Left lung (tissue), 10 donors: ENCODE results near the gene IGFALS. TPM values are rescaled to one million over a fixed set of nuclear protein-coding genes. Genes with fewer than 3 reads are reported as not detected.

Experiments
- ATAC-seq: fragments of 200-7000 bp; cut with Tn5 transposase; one replicate; pipeline ENCODE4 v1.9.1; 2020; ENCODE audit warnings: moderate library complexity
- DNase-seq, 4 donors: peaks; one replicate each; pipeline ENCODE4 v3.0.0-alpha.2; 2013 to 2020
- H3K27ac ChIP-seq, 2 donors: fragments of 200-600 bp; sonication (generic) in 1 of 2; one replicate each; pipeline versions ENCODE4 v1.5.0 to v1.8.0; 2020 to 2021
- H3K27me3 ChIP-seq, 2 donors: fragments of 200-600 bp; sonication (generic) in 1 of 2; one replicate each; pipeline versions ENCODE4 v1.5.0 to v1.8.0; 2020 to 2021
- H3K36me3 ChIP-seq, 2 donors: fragments of 200-600 bp; sonication (generic) in 1 of 2; one replicate each; pipeline versions ENCODE4 v1.5.0 to v1.8.0; 2020 to 2021
- H3K4me1 ChIP-seq, 2 donors: fragments of 200-600 bp; one replicate each; pipeline ENCODE4 v1.8.0; 2021
- H3K4me3 ChIP-seq, 2 donors: fragments of 200-600 bp; sonication (generic) in 1 of 2; one replicate each; pipeline versions ENCODE4 v1.5.0 to v1.8.0; 2020 to 2021; ENCODE audit warnings: mild to moderate bottlenecking in 1 of 2
- H3K9me3 ChIP-seq, 2 donors: fragments of 200-600 bp; sonication (generic) in 1 of 2; one replicate each; pipeline versions ENCODE4 v1.5.0 to v1.8.0; 2020 to 2021
- intact Hi-C, 2 donors: fragments of 100-400 bp; cut with DNase I; formaldehyde crosslinking; loops; one replicate each; pipeline versions ENCODE4 v1.11.2 to v1.14.2; 2022
- polyA plus RNA-seq, 6 donors: library from polyadenylated mRNA; unstranded; fragments of 120-200 nt; gene quantifications; one replicate each; pipeline ENCODE4 v1.2.1, GENCODE V29; 2013; ENCODE audit not compliant: insufficient read length in 6 of 6
- total RNA-seq, 2 donors: library from RNA; stranded (reverse); fragmentation: NEBNext Ultra II Directional; extraction: Animal tissue kit (Norgen Biotek cat#: 25700); gene quantifications; one replicate each; pipeline ENCODE4 v1.2.1, GENCODE V29; 2021
- TF ChIP-seq, protein P1 (sequence below), 2 donors: fragments of 200-600 bp; sonication (generic) in 1 of 2; IDR thresholded peaks; one replicate each; pipeline versions ENCODE4 v1.5.0 to v1.8.0; 2021; ENCODE audit warnings: antibody characterized with exemption in 2 of 2
- donor health status: DM: no; HTN: yes; CAD: no.
- donor health status: DM: no; HTN: no; CAD: no.

The IGFALS gene
- total and polyA plus RNA-seq, 8 donors, result 0.37 to 3.3 (median 2.4) TPM

DNA sequence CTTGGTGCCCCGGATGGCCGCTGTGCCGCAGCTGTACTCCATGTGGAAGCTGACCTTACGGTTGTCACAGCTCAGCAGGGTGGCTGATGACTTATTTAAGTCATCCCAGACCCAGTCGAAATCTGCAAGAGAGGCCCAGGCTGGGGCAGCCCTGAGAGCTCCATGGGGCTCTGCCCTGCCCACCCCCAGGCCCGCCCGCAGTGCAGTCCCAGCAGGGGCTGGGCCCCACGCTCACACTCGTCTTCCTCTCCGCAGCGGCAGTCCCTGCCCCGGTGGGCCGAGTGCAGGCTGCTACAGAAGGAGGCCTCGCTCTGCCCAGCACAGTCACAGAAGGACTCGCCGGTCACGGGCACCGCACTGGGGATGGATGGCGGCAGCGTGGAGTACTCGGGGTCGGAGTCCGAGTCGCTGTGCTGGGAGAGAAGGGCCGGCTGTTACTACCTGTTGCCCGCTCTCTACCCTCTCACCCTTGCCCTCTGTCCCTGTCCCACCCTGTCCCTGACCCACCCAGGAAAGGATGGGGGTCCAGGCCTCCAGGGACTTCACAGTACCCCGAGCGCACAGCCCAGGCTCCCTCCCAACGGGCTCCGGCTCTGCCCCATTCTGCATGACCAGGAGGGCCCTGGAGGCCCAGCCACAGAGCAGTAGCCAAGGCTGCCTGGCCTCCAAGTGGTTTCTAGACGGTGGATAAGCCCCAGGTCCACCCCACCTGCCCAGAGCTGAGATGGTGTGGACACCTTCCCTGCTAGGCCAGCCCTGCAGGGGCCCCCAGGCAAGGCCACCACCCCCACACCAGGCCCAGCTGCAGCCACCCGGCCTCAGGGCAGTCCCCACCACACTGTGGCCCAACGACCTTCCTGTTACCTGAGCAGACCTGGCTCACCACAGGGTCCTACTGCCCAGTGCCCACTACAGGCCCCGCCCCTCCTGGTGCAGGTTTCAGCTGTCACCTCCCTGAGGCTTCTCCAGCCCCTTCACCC, 15.0 kb downstream of the IGFALS start:
- intact Hi-C loops, result no loop called here
- no peak overlapping the region for H3K4me3 ChIP-seq
- no peak for ATAC-seq
- peaks cover 0 to 50% of the 10 kb centered on the region in 2 donors for H3K36me3 ChIP-seq
- H3K27ac ChIP-seq, result no peak overlapping the region
- TF ChIP-seq, protein P1, sequence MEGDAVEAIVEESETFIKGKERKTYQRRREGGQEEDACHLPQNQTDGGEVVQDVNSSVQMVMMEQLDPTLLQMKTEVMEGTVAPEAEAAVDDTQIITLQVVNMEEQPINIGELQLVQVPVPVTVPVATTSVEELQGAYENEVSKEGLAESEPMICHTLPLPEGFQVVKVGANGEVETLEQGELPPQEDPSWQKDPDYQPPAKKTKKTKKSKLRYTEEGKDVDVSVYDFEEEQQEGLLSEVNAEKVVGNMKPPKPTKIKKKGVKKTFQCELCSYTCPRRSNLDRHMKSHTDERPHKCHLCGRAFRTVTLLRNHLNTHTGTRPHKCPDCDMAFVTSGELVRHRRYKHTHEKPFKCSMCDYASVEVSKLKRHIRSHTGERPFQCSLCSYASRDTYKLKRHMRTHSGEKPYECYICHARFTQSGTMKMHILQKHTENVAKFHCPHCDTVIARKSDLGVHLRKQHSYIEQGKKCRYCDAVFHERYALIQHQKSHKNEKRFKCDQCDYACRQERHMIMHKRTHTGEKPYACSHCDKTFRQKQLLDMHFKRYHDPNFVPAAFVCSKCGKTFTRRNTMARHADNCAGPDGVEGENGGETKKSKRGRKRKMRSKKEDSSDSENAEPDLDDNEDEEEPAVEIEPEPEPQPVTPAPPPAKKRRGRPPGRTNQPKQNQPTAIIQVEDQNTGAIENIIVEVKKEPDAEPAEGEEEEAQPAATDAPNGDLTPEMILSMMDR (IDR thresholded peaks at IDR 0.05), result no peak
- H3K9me3 ChIP-seq, result no peaks in the 10 kb centered on the region
- H3K27me3 ChIP-seq, result no peaks in the 10 kb centered on the region
- H3K4me1 ChIP-seq, result peaks cover 18 to 35% of the 10 kb centered on the region in 2 donors
- no peak for DNase-seq

DNA sequence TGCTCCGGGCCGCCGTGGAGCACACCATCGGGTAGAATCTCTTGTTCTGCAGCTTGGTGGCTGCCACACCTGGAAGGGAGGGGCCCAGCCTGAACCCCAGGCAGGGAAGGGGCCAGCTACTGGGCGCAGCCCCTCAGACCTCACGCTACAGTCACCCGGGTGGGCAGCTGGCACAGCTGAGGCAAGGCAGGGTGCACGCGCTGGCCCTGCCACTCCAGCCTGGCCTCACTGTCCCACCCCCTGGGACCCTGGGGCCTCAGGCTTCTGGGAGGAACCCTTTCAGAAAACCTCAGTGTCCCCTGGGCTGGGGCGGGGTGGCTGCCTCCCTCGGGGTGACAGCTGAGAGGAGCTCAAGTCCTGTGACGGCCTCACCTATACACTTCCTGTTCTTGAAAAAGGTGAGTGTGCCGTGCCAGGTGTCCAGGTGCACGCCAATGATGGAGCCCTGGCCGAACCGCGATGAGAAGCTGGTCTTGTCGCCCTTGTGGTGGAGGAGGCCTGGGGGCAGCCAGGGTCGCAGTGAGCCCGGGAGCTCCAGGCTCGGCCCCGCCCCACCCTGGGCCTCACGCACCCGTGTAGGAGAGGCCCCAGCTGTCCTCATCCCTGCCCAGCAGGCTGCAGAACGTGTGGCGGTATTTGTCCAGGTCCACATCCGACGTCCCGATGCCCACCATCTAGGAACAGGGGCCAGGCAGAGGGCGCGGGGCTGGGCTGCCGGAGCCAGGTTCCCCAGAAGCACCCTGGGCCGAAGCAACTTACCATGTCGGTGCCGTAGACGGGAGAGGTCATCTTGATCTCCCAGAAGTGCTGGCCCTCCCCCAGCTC, 15.9 kb downstream of the IGFALS start:
- H3K27me3 ChIP-seq, result no peaks in the 10 kb centered on the region
- H3K4me3 ChIP-seq, result no peak overlapping the region
- peaks cover 18 to 32% of the 10 kb centered on the region in 2 donors for H3K4me1 ChIP-seq
- H3K27ac ChIP-seq, result no peak overlapping the region
- intact Hi-C loops, result no loop called here
- TF ChIP-seq, protein P1 (IDR thresholded peaks at IDR 0.05), result no peak
- H3K9me3 ChIP-seq, result no peaks in the 10 kb centered on the region
- ATAC-seq (no peak), DNase-seq (no peak)
- H3K36me3 ChIP-seq, result peaks cover 0 to 50% of the 10 kb centered on the region in 2 donors

DNA sequence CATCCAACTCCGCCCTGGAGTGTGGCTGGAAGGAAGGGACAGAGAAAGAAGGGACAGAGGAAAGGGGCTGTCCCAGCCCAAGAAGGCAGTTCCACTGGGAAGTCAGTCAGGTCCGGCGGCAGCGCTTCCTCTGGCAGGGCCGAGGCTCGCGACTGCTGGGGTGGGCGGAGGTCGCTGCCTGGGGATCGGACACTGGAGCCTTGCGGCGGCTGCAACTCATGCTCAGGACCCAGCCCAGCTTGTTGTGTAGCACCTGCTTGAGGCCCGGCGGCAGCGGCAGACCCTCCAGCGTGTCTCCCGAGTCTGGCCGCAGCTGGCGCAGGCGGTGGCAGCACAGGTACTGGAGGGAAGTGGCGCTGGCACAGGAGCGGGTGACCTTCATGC, 16.5 kb downstream of the IGFALS start:
- H3K4me1 ChIP-seq, result peaks cover 20 to 38% of the 10 kb centered on the region in 2 donors
- H3K36me3 ChIP-seq, result peaks cover 0 to 50% of the 10 kb centered on the region in 2 donors
- H3K4me3 ChIP-seq, result no peak overlapping the region
- intact Hi-C loops, result no loop called here
- no peaks in the 10 kb centered on the region for H3K9me3 ChIP-seq
- ATAC-seq (no peak), DNase-seq (no peak)
- no peak overlapping the region for H3K27ac ChIP-seq
- H3K27me3 ChIP-seq, result no peaks in the 10 kb centered on the region
- TF ChIP-seq, protein P1 (IDR thresholded peaks at IDR 0.05), result no peak

DNA sequence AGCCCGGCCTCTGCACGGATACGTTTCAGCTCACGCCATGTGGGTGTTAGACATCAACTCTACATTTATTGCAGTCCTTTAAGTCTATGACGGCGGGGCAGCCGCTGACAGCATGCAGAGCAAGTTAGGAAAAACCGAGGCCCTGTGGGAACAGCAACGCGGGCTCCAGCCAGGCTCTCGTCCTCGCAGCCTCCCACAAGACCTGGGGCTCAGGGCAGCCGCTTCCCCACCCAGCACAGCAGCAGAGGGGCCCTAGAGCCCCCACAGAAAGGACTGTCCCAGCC, 16.9 kb downstream of the IGFALS start:
- H3K27ac ChIP-seq, result no peak overlapping the region
- TF ChIP-seq, protein P1 (IDR thresholded peaks at IDR 0.05), result no peak
- peaks cover 0 to 50% of the 10 kb centered on the region in 2 donors for H3K36me3 ChIP-seq
- peaks cover 22 to 38% of the 10 kb centered on the region in 2 donors for H3K4me1 ChIP-seq
- H3K9me3 ChIP-seq, result no peaks in the 10 kb centered on the region
- H3K27me3 ChIP-seq, result no peaks in the 10 kb centered on the region
- H3K4me3 ChIP-seq, result no peak overlapping the region
- ATAC-seq, result no peak
- intact Hi-C loops, result no loop called here
- DNase-seq, result no peak
